Lower leg skin (tissue), 4 donors: ENCODE measurements around the gene B4GALT3. TPM values are rescaled to one million over a fixed set of nuclear protein-coding genes. Genes with fewer than 3 reads are reported as not detected.
A peak's percentile ranks its signal among the peaks of the same experiment; 100 is the strongest.

Experiments used
- DNase-seq, 2 donors: peaks; one replicate each; pipeline ENCODE4 v3.0.0-alpha.2; 2019; ENCODE audit warnings: low spot score in 2 of 2
- H3K4me3 ChIP-seq: fragments of 200-600 bp; sonication (generic); 2 replicates; pipeline ENCODE4 v1.5.1; 2017; ENCODE audit warnings: mild to moderate bottlenecking, low read depth; ENCODE audit not compliant: poor library complexity, severe bottlenecking
- CTCF ChIP-seq, 3 donors: fragments of 450-650 bp; IDR thresholded peaks; one replicate each; pipeline ENCODE4 v1.5.1; 2016; ENCODE audit warnings: antibody characterized with exemption in 3 of 3, mild to moderate bottlenecking in 3 of 3, moderate library complexity in 2 of 3
- POLR2A ChIP-seq, 2 donors: fragments of 450-650 bp; IDR thresholded peaks; one replicate each; pipeline ENCODE4 v1.6.1; 2016 to 2017; ENCODE audit warnings: antibody characterized with exemption in 2 of 2, mild to moderate bottlenecking in 1 of 2, moderate library complexity in 1 of 2
- WGBS, 2 donors: methylation state at CpG; one replicate each; pipeline ENCODE4 v1.1.5; 2018; 5-methylcytosine and 5-hydroxymethylcytosine counted together
- intact Hi-C: fragments of 100-400 bp; cut with DNase I; formaldehyde crosslinking; loops from one replicate; pipeline ENCODE4 v1.15.0; 2023; ENCODE audit warnings: low total_unique reads
- total RNA-seq, 4 donors: library from RNA; depleted of rRNA; stranded (reverse); fragments of >200 nt; gene quantifications; one replicate each; pipeline ENCODE4 v1.1.0, GENCODE V29; 2016

The B4GALT3 gene
- total RNA-seq, 4 donors from 2014 or later = 40.9 to 49.9 (median 44.0) TPM

DNA sequence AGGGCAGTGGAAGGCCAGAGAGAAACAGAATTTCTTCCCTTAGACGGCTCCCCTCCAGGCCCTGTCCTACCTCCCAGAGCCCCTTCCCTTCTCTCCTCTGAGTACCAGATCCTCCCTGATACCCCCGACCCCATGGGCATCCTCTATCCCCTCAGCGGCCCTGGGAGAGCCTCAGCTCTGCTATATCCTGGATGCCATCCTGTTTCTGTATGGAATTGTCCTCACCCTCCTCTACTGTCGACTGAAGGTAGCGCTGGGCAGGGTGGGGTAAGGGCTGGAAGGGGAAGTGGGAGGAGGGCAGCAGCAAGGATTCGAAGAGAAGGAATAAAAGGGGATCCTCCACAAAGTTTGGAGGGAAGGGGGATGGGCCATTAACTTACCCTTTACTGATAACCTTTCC, 40.5 kb upstream of the B4GALT3 start:
- 58 to 73% methylated on average over 6 of the region's 6 CpGs for WGBS, 2 donors
- H3K4me3 ChIP-seq = no peak overlapping the region
- TF ChIP-seq POLR2A (IDR thresholded peaks at IDR 0.05) (no peak), CTCF (IDR thresholded peaks at IDR 0.05) (no peak)
- DNase-seq = no peak
- intact Hi-C loops = no loop called here

DNA sequence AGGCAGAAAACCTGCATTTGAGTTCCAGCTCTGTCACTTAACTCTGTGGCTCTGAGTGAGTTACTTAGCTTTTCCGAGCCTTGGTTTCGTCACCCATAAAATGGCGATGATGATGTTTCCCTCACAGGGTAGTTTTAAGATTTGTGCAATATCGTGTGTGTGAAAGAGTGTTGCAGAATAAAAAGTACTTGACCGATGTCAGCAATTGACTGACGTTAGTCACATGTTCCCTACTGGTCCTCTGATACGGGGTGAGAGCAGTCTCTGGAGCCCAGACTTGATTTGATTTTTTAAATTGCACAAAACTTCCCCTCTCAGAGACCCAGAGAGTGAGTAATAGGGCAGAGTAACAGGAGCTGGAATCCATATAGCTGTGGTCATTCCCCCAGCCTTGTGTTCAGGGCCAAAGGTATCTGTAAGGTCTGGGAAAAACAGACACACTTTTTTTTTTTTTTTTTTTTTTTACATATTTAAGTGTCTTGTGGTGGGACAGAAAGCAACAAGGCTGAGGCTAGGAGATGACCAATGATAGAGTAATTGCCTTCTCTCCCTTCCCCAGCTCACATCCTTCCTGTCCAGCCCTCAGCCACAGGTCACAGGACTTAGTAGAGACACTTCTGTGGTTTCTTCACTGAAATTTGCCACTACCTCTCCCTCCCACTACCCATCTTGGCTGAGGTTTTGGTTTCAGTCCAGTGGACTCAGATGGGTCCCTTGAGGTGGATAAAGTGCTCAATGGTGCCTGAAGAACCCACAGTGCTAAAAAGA, 39.8 kb upstream of the B4GALT3 start:
- TF ChIP-seq POLR2A (IDR thresholded peaks at IDR 0.05) = no peak
- no peak for TF ChIP-seq CTCF (IDR thresholded peaks at IDR 0.05)
- intact Hi-C loops = no loop called here
- DNase-seq = peak in 1 of 2 donors; percentile 53
- no peak overlapping the region for H3K4me3 ChIP-seq
- WGBS, 2 donors = 52 to 55% methylated on average over 7 of the region's 7 CpGs

DNA sequence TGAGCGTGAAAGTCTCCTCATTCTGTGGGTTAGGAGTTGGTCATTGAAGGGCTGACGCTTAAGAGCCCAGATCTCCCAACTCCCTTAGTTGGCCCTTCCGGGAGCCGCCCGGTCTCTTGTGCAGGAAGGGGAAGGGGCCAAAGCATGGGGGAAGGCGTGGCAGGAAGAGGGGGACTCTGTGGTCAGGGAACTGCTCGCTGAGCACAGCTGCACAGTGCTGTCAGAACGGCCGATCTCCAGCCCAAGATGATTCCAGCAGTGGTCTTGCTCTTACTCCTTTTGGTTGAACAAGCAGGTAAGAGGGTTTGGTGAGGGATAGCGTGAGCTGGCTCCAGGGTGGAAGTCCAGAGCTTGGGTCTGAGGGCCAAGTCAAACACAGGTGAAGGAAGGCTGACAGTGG, 37.8 kb upstream of the B4GALT3 start, which contains the start of gene FCER1G:
Gene FCER1G (plus strand): TSS at position 220 of the 400 bp plus-strand sequence. CDS start 27 bp downstream, at position 247.
- peak in 1 of 2 donors; percentile 18 for TF ChIP-seq POLR2A (IDR thresholded peaks at IDR 0.05)
- TF ChIP-seq CTCF (IDR thresholded peaks at IDR 0.05) = no peak
- H3K4me3 ChIP-seq = peak within 1 kb of the TSS; percentile 10
- 74 to 77% methylated on average over 10 of the region's 10 CpGs for WGBS, 2 donors
- intact Hi-C loops = no loop called here
- peak; percentile 54 to 90 for DNase-seq

- intact Hi-C loops = no loop called here
- no peak for DNase-seq
- no peak overlapping the region for H3K4me3 ChIP-seq
- 89 to 90% methylated on average over 9 of the region's 9 CpGs for WGBS, 2 donors
- TF ChIP-seq CTCF (IDR thresholded peaks at IDR 0.05) (no peak), POLR2A (IDR thresholded peaks at IDR 0.05) (no peak)
Measured at GRCh38 chr1:161214369-161214768, 37.1 kb upstream of the B4GALT3 start.

- WGBS, 2 donors = 41 to 47% methylated on average over 11 of the region's 11 CpGs
- intact Hi-C loops = no loop called here
- H3K4me3 ChIP-seq = no peak overlapping the region
- DNase-seq = peak; percentile 66 to 92
- TF ChIP-seq POLR2A (IDR thresholded peaks at IDR 0.05) = no peak
- no peak for TF ChIP-seq CTCF (IDR thresholded peaks at IDR 0.05)
Measured at GRCh38 chr1:161209790-161210409, 32.6 kb upstream of the B4GALT3 start.
